MV-4-11 (cell line): ENCODE measurements around the gene PHTF1.
A peak's percentile ranks its signal among the peaks of the same experiment; 100 is the strongest.
"Not testable (repeated sequence)": the region's sequence is repeated elsewhere in the genome, so short reads cannot be mapped to it uniquely, and the experiment has no call there.

Experiments
- DNase-seq: peaks from one replicate; lab custom pipeline; 2025; lab: John Stamatoyannopoulos, UW

Gene PHTF1

GRCh38 chr1:113777561-113777960 lies 18.3 kb upstream of the PHTF1 start:
- no peak for DNase-seq

- DNase-seq: no peak
Observed at GRCh38 chr1:113770031-113770430, 10.7 kb upstream of the PHTF1 start.

- DNase-seq: no peak
Observed at GRCh38 chr1:113769601-113769970, 10.3 kb upstream of the PHTF1 start.

GRCh38 chr1:113768916-113769600 lies 9.8 kb upstream of the PHTF1 start:
- peak; percentile 55 for DNase-seq

- DNase-seq: no peak
Observed at GRCh38 chr1:113765306-113766230, 6.3 kb upstream of the PHTF1 start.

GRCh38 chr1:113763661-113764060 lies 4.4 kb upstream of the PHTF1 start:
- DNase-seq: no peak

GRCh38 chr1:113761937-113762336 lies 2.7 kb upstream of the PHTF1 start:
- no peak for DNase-seq

GRCh38 chr1:113760102-113761080 lies 1.1 kb upstream of the PHTF1 start:
- no peak for DNase-seq

- peak; percentile 58 for DNase-seq
Observed at GRCh38 chr1:113758631-113759332, 504 bp downstream of the PHTF1 start.

- DNase-seq: no peak
Observed at GRCh38 chr1:113756461-113756860, 2.8 kb downstream of the PHTF1 start.

GRCh38 chr1:113753333-113753732 lies 6.0 kb downstream of the PHTF1 start:
- DNase-seq: not testable (repeated sequence)

GRCh38 chr1:113751516-113751915 lies 7.8 kb downstream of the PHTF1 start:
- DNase-seq: no peak

GRCh38 chr1:113751114-113751513 lies 8.2 kb downstream of the PHTF1 start:
- no peak for DNase-seq

- DNase-seq: no peak
Observed at GRCh38 chr1:113749402-113749801, 9.9 kb downstream of the PHTF1 start.

- DNase-seq: no peak
Observed at GRCh38 chr1:113747376-113747775, 11.9 kb downstream of the PHTF1 start.

- DNase-seq: no peak
Observed at GRCh38 chr1:113745425-113745824, 13.9 kb downstream of the PHTF1 start.

- no peak for DNase-seq
Observed at GRCh38 chr1:113744114-113744513, 15.2 kb downstream of the PHTF1 start.

- no peak for DNase-seq
Observed at GRCh38 chr1:113742515-113742914, 16.8 kb downstream of the PHTF1 start.

- DNase-seq: peak; percentile 10
Observed at GRCh38 chr1:113734357-113735055, 24.8 kb downstream of the PHTF1 start.

GRCh38 chr1:113732802-113733201 lies 26.5 kb downstream of the PHTF1 start:
- DNase-seq: no peak

GRCh38 chr1:113721010-113721409 lies 38.3 kb downstream of the PHTF1 start:
- no peak for DNase-seq
